ENCODE measurements around the gene SLC22A23. TPM values are rescaled to one million over a fixed set of nuclear protein-coding genes. Genes with fewer than 3 reads are reported as not detected.

SLC22A23 gene
- total RNA-seq, 6 donors from 2014 or later, result 18.2 to 73.1 (median 28.3) TPM

- Histone ChIP-seq H3K4me1 (peaks cover 0 to 46% (median 20%) of the 10 kb centered on the region in 4 donors), H3K9me3 (no peaks in the 10 kb centered on the region), H3K4me3 (no peak overlapping the region), H3K36me3 (no peaks in the 10 kb centered on the region), H3K27me3 (no peaks in the 10 kb centered on the region), H3K27ac (peak overlapping the region in 1 of 4 donors; percentile 53)
- 93 to 95% methylated on average over 4 to 6 of the region's 7 CpGs for WGBS, 2 donors
- DNase-seq, result no peak
- TF ChIP-seq CTCF (IDR thresholded peaks at IDR 0.05) (no peak), EP300 (IDR thresholded peaks at IDR 0.05) (no peak), POLR2A (IDR thresholded peaks at IDR 0.05) (no peak), POLR2AphosphoS5 (IDR thresholded peaks at IDR 0.05) (no peak)
- no peak for ATAC-seq (ENCODE audit: low FRiP score in 2 of 2)
Measured at GRCh38 chr6:3408665-3409064, 48.2 kb downstream of the SLC22A23 start.

GRCh38 chr6:3407840-3408239, 49.0 kb downstream of the SLC22A23 start:
- H3K4me1 ChIP-seq, result peaks cover 0 to 54% (median 26%) of the 10 kb centered on the region in 4 donors
- no peaks in the 10 kb centered on the region for H3K27me3 ChIP-seq
- H3K4me3 ChIP-seq, result no peak overlapping the region
- ATAC-seq (ENCODE audit: low FRiP score in 2 of 2) (no peak), DNase-seq (no peak)
- H3K27ac ChIP-seq, result peak overlapping the region in 2 of 4 donors; percentile 45 to 66
- H3K9me3 ChIP-seq, result no peaks in the 10 kb centered on the region
- TF ChIP-seq CTCF (IDR thresholded peaks at IDR 0.05) (no peak), POLR2AphosphoS5 (IDR thresholded peaks at IDR 0.05) (no peak), POLR2A (IDR thresholded peaks at IDR 0.05) (no peak), EP300 (IDR thresholded peaks at IDR 0.05) (no peak)
- no peaks in the 10 kb centered on the region for H3K36me3 ChIP-seq

- H3K27ac ChIP-seq, result peak overlapping the region in 3 of 4 donors; percentile 39 to 66 (median 45)
- H3K9me3 ChIP-seq, result no peaks in the 10 kb centered on the region
- WGBS, 2 donors, result 76 to 84% methylated on average over 3 of the region's 3 CpGs
Measured at GRCh38 chr6:3406891-3407809, 49.7 kb downstream of the SLC22A23 start.

GRCh38 chr6:3406362-3406821, 50.5 kb downstream of the SLC22A23 start:
- 48 to 57% methylated on average over 9 of the region's 9 CpGs for WGBS, 2 donors
- TF ChIP-seq EP300 (IDR thresholded peaks at IDR 0.05) (peak in 1 of 4 donors; percentile 77), POLR2A (IDR thresholded peaks at IDR 0.05) (no peak)
- Histone ChIP-seq H3K36me3 (no peaks in the 10 kb centered on the region), H3K9me3 (no peaks in the 10 kb centered on the region), H3K4me3 (no peak overlapping the region), H3K4me1 (peaks cover 0 to 60% (median 28%) of the 10 kb centered on the region in 4 donors), H3K27me3 (no peaks in the 10 kb centered on the region), H3K27ac (peak overlapping the region; percentile 34 to 66 (median 40))
- peak in 1 of 2 donors; percentile 65 for DNase-seq
- peak; percentile 28 to 31 for ATAC-seq (ENCODE audit: low FRiP score in 2 of 2)

More at GRCh38 chr6:3406891-3407809, 49.7 kb downstream of the SLC22A23 start:
- no peaks in the 10 kb centered on the region for H3K27me3 ChIP-seq
- TF ChIP-seq CTCF (IDR thresholded peaks at IDR 0.05) (no peak), POLR2AphosphoS5 (IDR thresholded peaks at IDR 0.05) (no peak), POLR2A (IDR thresholded peaks at IDR 0.05) (no peak), EP300 (IDR thresholded peaks at IDR 0.05) (no peak)
- ATAC-seq (ENCODE audit: low FRiP score in 2 of 2), result no peak
- no peak overlapping the region for H3K4me3 ChIP-seq
- H3K4me1 ChIP-seq, result peaks cover 0 to 60% (median 28%) of the 10 kb centered on the region in 4 donors
- no peaks in the 10 kb centered on the region for H3K36me3 ChIP-seq
- DNase-seq, result no peak

GRCh38 chr6:3405679-3406078, 51.2 kb downstream of the SLC22A23 start:
- peak in 1 of 2 donors; percentile 82 for ATAC-seq (ENCODE audit: low FRiP score in 2 of 2)
- H3K4me1 ChIP-seq, result peaks cover 0 to 56% (median 25%) of the 10 kb centered on the region in 4 donors
- TF ChIP-seq POLR2A (IDR thresholded peaks at IDR 0.05) (no peak), CTCF (IDR thresholded peaks at IDR 0.05) (no peak), EP300 (IDR thresholded peaks at IDR 0.05) (peak in 1 of 4 donors; percentile 73), POLR2AphosphoS5 (IDR thresholded peaks at IDR 0.05) (no peak)

More at GRCh38 chr6:3405679-3406078, 51.2 kb downstream of the SLC22A23 start:
- Histone ChIP-seq H3K9me3 (no peaks in the 10 kb centered on the region), H3K36me3 (no peaks in the 10 kb centered on the region), H3K27ac (peak overlapping the region in 3 of 4 donors; percentile 36 to 66 (median 47)), H3K4me3 (no peak overlapping the region), H3K27me3 (no peaks in the 10 kb centered on the region)
- DNase-seq, result peak in 1 of 2 donors; percentile 35
